ENCODE data around the gene NR4A3. TPM values are rescaled to one million over a fixed set of nuclear protein-coding genes. Genes with fewer than 3 reads are reported as not detected.

The NR4A3 gene
- polyA plus RNA-seq, 2 of the 4 experiments (the other 2 are of a cell fraction): 1.6 to 2.0 TPM

GRCh38 chr9:99845063-99845462 is 23.4 kb downstream of the NR4A3 start:
- FAIRE-seq: no peak
- Histone ChIP-seq H3K4me1 (no peaks in the 10 kb centered on the region), H3K27ac (no peak overlapping the region), H3K4me3 (no peak overlapping the region), H3K4me2 (no peak overlapping the region), H3K9me3 (no peaks in the 10 kb centered on the region)
- CTCF ChIA-PET: no interaction called here
- WGBS (ENCODE audit: missing lambda C conversion rate): 75% methylated on average over 4 of the region's 4 CpGs
- no peak for DNase-seq (ENCODE audit: low read depth in 1 of 2, low spot score in 1 of 2)
- POLR2A ChIA-PET: no interaction called here
- TF ChIP-seq ZFP36 (IDR thresholded peaks at IDR 0.05; ENCODE audit: borderline replicate concordance, partially characterized antibody) (no peak), FOXS1 (CRISPR knock-in tag; IDR thresholded peaks at IDR 0.05) (no peak), CHD4 (IDR thresholded peaks at IDR 0.05; ENCODE audit: borderline replicate concordance) (no peak), SMC3 (IDR thresholded peaks at IDR 0.05) (no peak), MYC (IDR thresholded peaks at IDR 0.05; ENCODE audit: borderline replicate concordance, low read length) (no peak), GATA3 (IDR thresholded peaks at IDR 0.05; ENCODE audit: borderline replicate concordance) (no peak), ZNF302 (CRISPR knock-in tag; IDR thresholded peaks at IDR 0.05) (no peak), HDAC2 (IDR thresholded peaks at IDR 0.05) (no peak), NR3C1 (IDR thresholded peaks at IDR 0.05) (no peak), JUN (IDR thresholded peaks at IDR 0.05) (no peak)
- no peak for ATAC-seq

GRCh38 chr9:99848447-99848846 is 26.8 kb downstream of the NR4A3 start:
- Histone ChIP-seq H3K4me3 (no peak overlapping the region), H3K9me3 (no peaks in the 10 kb centered on the region), H3K27ac (no peak overlapping the region), H3K4me2 (no peak overlapping the region), H3K4me1 (no peaks in the 10 kb centered on the region)
- no peak for TF ChIP-seq JUN (IDR thresholded peaks at IDR 0.05)
- peak; percentile 15 for TF ChIP-seq MAFK (IDR thresholded peaks at IDR 0.05; ENCODE audit: partially characterized antibody)
- TF ChIP-seq HOXB5 (CRISPR knock-in tag; IDR thresholded peaks at IDR 0.05): no peak
- WGBS (ENCODE audit: missing lambda C conversion rate): 84% methylated on average over 7 of the region's 7 CpGs
- no peak for FAIRE-seq
- ChIA-PET POLR2A (no interaction called here), CTCF (interaction anchor here (1.2 to 1.4 kb wide), 3 partner anchors 9 to 24 kb away, joined by 3 to 5 read pairs (median 3); no protein-coding TSS in a partner anchor)
- DNase-seq (ENCODE audit: low read depth in 1 of 2, low spot score in 1 of 2): no peak
- no peak for ATAC-seq

GRCh38 chr9:99850736-99851499 is 29.2 kb downstream of the NR4A3 start:
- no peak for TF ChIP-seq HOXB5 (CRISPR knock-in tag; IDR thresholded peaks at IDR 0.05)
- TF ChIP-seq EP300 (IDR thresholded peaks at IDR 0.05): no peak
- TF ChIP-seq ZFP36 (IDR thresholded peaks at IDR 0.05; ENCODE audit: borderline replicate concordance, partially characterized antibody): no peak
- no peak for TF ChIP-seq HOXA7 (CRISPR knock-in tag; IDR thresholded peaks at IDR 0.05)
- TF ChIP-seq ZNF302 (CRISPR knock-in tag; IDR thresholded peaks at IDR 0.05): no peak
- TF ChIP-seq FOSL2 (IDR thresholded peaks at IDR 0.05): no peak
- no peak for TF ChIP-seq FOSL2 (CRISPR knock-in tag; IDR thresholded peaks at IDR 0.05)
- Histone ChIP-seq H3K9me3 (no peaks in the 10 kb centered on the region), H3K4me2 (no peak overlapping the region), H3K27ac (no peak overlapping the region), H3K4me3 (no peak overlapping the region), H3K4me1 (no peaks in the 10 kb centered on the region)
- ATAC-seq (peak; percentile 5 to 19; a peak in 3 of 6 replicates), DNase-seq (ENCODE audit: low read depth in 1 of 2, low spot score in 1 of 2) (no peak), FAIRE-seq (no peak)
- CTCF ChIA-PET: no interaction called here
- 16% methylated on average over 2 of the region's 2 CpGs for WGBS (ENCODE audit: missing lambda C conversion rate)
- POLR2A ChIA-PET: no interaction called here

- POLR2A ChIA-PET: no interaction called here
- 41% methylated on average over 2 of the region's 2 CpGs for WGBS (ENCODE audit: missing lambda C conversion rate)
These were observed 29.8 kb downstream of the NR4A3 start for GRCh38 chr9:99851500-99851822.

GRCh38 chr9:99852617-99853016 is 30.9 kb downstream of the NR4A3 start:
- TF ChIP-seq RAD21 (conservative IDR thresholded peaks at IDR 0.05 in 1 of 2, IDR thresholded peaks at IDR 0.05 in 1 of 2) (no peak), JUN (IDR thresholded peaks at IDR 0.05) (no peak), ZC3H11A (IDR thresholded peaks at IDR 0.05) (no peak), MAFK (IDR thresholded peaks at IDR 0.05; ENCODE audit: partially characterized antibody) (no peak), ESRRA (IDR thresholded peaks at IDR 0.05; ENCODE audit: borderline replicate concordance, low read length) (no peak), BCL3 (IDR thresholded peaks at IDR 0.05) (no peak), HES2 (IDR thresholded peaks at IDR 0.05) (no peak), HOXB5 (CRISPR knock-in tag; IDR thresholded peaks at IDR 0.05) (no peak), FOSB (CRISPR knock-in tag; IDR thresholded peaks at IDR 0.05) (no peak), CBX2 (IDR thresholded peaks at IDR 0.05; ENCODE audit: borderline replicate concordance, low read depth) (no peak), FOSL2 (IDR thresholded peaks at IDR 0.05) (no peak), FOSL2 (CRISPR knock-in tag; IDR thresholded peaks at IDR 0.05) (no peak), RCOR1 (IDR thresholded peaks at IDR 0.05; ENCODE audit: low read depth, low read length) (no peak)
- ChIA-PET POLR2A (no interaction called here), CTCF (no interaction called here)
- FAIRE-seq: no peak
- ATAC-seq: 0 out of 6 replicates have a peak, but pooled peaks of 1 of the 2 experiments have one; percentile 7
- 50% methylated on average over 4 of the region's 4 CpGs for WGBS (ENCODE audit: missing lambda C conversion rate)
- Histone ChIP-seq H3K9me3 (no peaks in the 10 kb centered on the region), H3K4me1 (no peaks in the 10 kb centered on the region), H3K4me2 (no peak overlapping the region), H3K4me3 (no peak overlapping the region), H3K27ac (no peak overlapping the region)
- DNase-seq (ENCODE audit: low read depth in 1 of 2, low spot score in 1 of 2): no peak

More at GRCh38 chr9:99851500-99851822, 29.8 kb downstream of the NR4A3 start:
- DNase-seq (ENCODE audit: low read depth in 1 of 2, low spot score in 1 of 2): no peak
- CTCF ChIA-PET: no interaction called here
- FAIRE-seq: no peak
- Histone ChIP-seq H3K27ac (no peak overlapping the region), H3K4me1 (no peaks in the 10 kb centered on the region), H3K4me3 (no peak overlapping the region), H3K4me2 (no peak overlapping the region), H3K9me3 (no peaks in the 10 kb centered on the region)
- ATAC-seq: no peak
- no peak for TF ChIP-seq SMC3 (IDR thresholded peaks at IDR 0.05)
- TF ChIP-seq PHF8 (IDR thresholded peaks at IDR 0.05; ENCODE audit: borderline replicate concordance, low read depth): no peak
- no peak for TF ChIP-seq HOXB5 (CRISPR knock-in tag; IDR thresholded peaks at IDR 0.05)
- TF ChIP-seq HOXA7 (CRISPR knock-in tag; IDR thresholded peaks at IDR 0.05): no peak
